ENCODE measurements around the gene PER2. TPM values are rescaled to one million over a fixed set of nuclear protein-coding genes. Genes with fewer than 3 reads are reported as not detected.
A peak's percentile ranks its signal among the peaks of the same experiment; 100 is the strongest.
"Not testable (repeated sequence)": the region's sequence is repeated elsewhere in the genome, so short reads cannot be mapped to it uniquely, and the experiment has no call there.

PER2 gene
- total and polyA plus RNA-seq, 7 experiments from 2014 or later: 7.0 to 28.6 (median 13.5) TPM

DNA sequence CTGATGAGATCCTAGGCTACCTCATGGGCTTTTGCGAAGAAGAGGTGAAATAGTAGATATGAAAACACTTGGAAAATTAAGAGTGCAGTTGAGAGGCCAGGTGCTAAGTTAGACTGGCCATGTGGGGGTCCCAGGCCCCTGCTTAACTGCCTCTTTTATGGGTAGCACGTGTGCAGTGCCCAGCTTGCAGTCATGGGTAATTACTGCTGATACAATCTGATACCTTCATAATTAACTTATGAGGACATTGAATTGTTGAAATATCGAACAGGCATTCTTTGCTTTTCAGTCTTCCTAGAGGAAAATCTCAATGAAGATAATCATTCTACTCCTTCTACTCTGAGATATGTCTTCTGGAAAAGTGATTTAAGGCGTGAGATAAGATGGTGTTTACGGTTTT, 43.5 kb upstream of the PER2 start:
- Histone ChIP-seq H3K36me3 (ENCODE audit: control insufficient read depth in 2 of 3, insufficient read depth in 3 of 3, low read length in 3 of 3) (peaks cover 0 to 43% (median 0%) of the 10 kb centered on the region in 3 experiments), H3K27me3 (ENCODE audit: control insufficient read depth in 2 of 2, insufficient read depth in 2 of 2, low read length in 2 of 2) (no peaks in the 10 kb centered on the region), H3K4me3 (ENCODE audit: low read length) (no peak overlapping the region), H3K4me1 (ENCODE audit: control insufficient read depth in 2 of 2, insufficient read depth in 2 of 2, low read length in 2 of 2) (no peaks in the 10 kb centered on the region), H3K9me3 (ENCODE audit: control insufficient read depth in 2 of 3, low read length in 3 of 3) (no peaks in the 10 kb centered on the region), H3K27ac (ENCODE audit: low read depth, low read length) (no peak overlapping the region)
- intact Hi-C loops (cut with micrococcal nuclease): no loop called here
- Mint-ChIP-seq H3K27ac (no peak overlapping the region), H3K4me3 (no peak overlapping the region), H3K9me3 (no peaks in the 10 kb centered on the region), H3K4me1 (peaks cover 0 to 8% (median 2%) of the 10 kb centered on the region in 7 donors), H3K36me3 (peaks cover 5 to 62% (median 26%) of the 10 kb centered on the region in 5 donors), H3K27me3 (no peaks in the 10 kb centered on the region)
- DNase-seq (no peak), ATAC-seq (no peak)
- POLR2A ChIA-PET: no interaction called here
- CTCF ChIA-PET: no interaction called here

DNA sequence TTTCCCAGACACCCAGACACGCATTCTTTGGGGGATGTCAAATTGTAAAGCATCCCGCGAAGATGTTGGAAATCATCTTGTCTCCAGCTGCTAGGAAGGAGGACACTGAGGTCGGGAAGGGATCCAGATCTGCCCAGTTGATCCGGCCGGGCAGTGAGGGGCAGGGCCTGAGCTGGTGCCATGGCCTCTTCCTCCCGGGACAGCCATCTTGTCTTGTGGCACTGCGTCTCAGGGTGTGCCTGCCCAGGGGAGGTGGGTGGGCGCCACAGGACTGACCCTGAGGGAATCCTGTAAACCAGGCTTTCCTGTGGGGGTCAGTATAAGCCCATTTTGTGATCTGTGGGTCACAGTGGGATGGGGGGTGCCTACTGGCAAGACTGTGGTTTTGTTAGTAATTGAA, 42.0 kb upstream of the PER2 start:
- H3K4me3 Mint-ChIP-seq: no peak overlapping the region
- ChIA-PET CTCF (no interaction called here), POLR2A (no interaction called here)
- intact Hi-C loops (cut with micrococcal nuclease): no loop called here
- Histone ChIP-seq H3K27me3 (ENCODE audit: control insufficient read depth in 2 of 2, insufficient read depth in 2 of 2, low read length in 2 of 2) (no peaks in the 10 kb centered on the region), H3K4me1 (ENCODE audit: control insufficient read depth in 2 of 2, insufficient read depth in 2 of 2, low read length in 2 of 2) (no peaks in the 10 kb centered on the region), H3K27ac (ENCODE audit: low read depth, low read length) (no peak overlapping the region), H3K36me3 (ENCODE audit: control insufficient read depth in 2 of 3, insufficient read depth in 3 of 3, low read length in 3 of 3) (peaks cover 0 to 45% (median 0%) of the 10 kb centered on the region in 3 experiments), H3K4me3 (ENCODE audit: low read length) (no peak overlapping the region), H3K9me3 (ENCODE audit: control insufficient read depth in 2 of 3, low read length in 3 of 3) (no peaks in the 10 kb centered on the region)
- DNase-seq (no peak), ATAC-seq (no peak)
- H3K27me3 Mint-ChIP-seq: no peaks in the 10 kb centered on the region
- peaks cover 0 to 11% (median 2%) of the 10 kb centered on the region in 7 donors for H3K4me1 Mint-ChIP-seq
- no peaks in the 10 kb centered on the region for H3K9me3 Mint-ChIP-seq
- peaks cover 5 to 71% (median 31%) of the 10 kb centered on the region in 5 donors for H3K36me3 Mint-ChIP-seq
- no peak overlapping the region for H3K27ac Mint-ChIP-seq

- Histone ChIP-seq H3K36me3 (ENCODE audit: control insufficient read depth in 2 of 3, insufficient read depth in 3 of 3, low read length in 3 of 3) (peaks cover 0 to 31% (median 0%) of the 10 kb centered on the region in 3 experiments), H3K27ac (ENCODE audit: low read depth, low read length) (no peak overlapping the region), H3K27me3 (ENCODE audit: control insufficient read depth in 2 of 2, insufficient read depth in 2 of 2, low read length in 2 of 2) (no peaks in the 10 kb centered on the region), H3K4me3 (ENCODE audit: low read length) (no peak overlapping the region), H3K4me1 (ENCODE audit: control insufficient read depth in 2 of 2, insufficient read depth in 2 of 2, low read length in 2 of 2) (no peaks in the 10 kb centered on the region), H3K9me3 (ENCODE audit: control insufficient read depth in 2 of 3, low read length in 3 of 3) (no peaks in the 10 kb centered on the region)
- ChIA-PET POLR2A (no interaction called here), CTCF (no interaction called here)
- DNase-seq (no peak), ATAC-seq (no peak)
- Mint-ChIP-seq H3K36me3 (peaks cover 5 to 57% (median 31%) of the 10 kb centered on the region in 5 donors), H3K4me1 (peaks cover 0 to 11% (median 2%) of the 10 kb centered on the region in 7 donors), H3K9me3 (no peaks in the 10 kb centered on the region), H3K4me3 (no peak overlapping the region), H3K27ac (no peak overlapping the region), H3K27me3 (no peaks in the 10 kb centered on the region)
- intact Hi-C loops (cut with micrococcal nuclease): no loop called here
Observed at GRCh38 chr2:238327751-238328150, 39.3 kb upstream of the PER2 start.

DNA sequence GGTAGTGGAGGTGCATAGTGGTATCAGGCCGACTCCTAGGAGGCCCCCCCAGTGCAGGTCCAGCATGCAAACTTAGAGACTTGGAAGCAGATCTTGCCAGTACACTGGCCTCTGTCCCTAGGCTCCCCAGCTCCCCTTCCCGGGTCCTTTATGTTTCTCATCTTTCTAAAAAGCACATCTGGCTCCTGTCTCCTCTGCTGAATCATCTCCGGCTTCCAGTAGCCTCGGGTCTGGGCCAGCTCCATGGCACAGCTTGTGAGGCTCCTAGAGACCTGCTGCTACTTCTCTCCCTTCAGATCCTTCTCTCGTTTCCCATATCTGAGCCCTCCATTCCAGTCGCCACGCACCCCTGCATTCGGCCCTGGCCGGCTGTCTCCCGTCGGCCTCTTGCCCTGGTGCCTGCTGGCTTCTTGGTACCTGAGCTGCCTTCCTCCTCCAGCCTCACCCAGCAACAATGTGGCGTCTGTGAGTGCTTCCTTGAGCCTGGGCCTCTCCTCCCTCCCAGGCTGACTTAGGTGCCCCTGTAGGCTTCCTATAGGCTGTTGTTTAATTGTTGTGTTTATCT, 38.5 kb upstream of the PER2 start:
- H3K27ac ChIP-seq (ENCODE audit: low read depth, low read length): no peak overlapping the region
- intact Hi-C loops (cut with micrococcal nuclease): no loop called here
- Mint-ChIP-seq H3K27me3 (no peaks in the 10 kb centered on the region), H3K36me3 (peaks cover 5 to 56% (median 31%) of the 10 kb centered on the region in 5 donors), H3K9me3 (no peaks in the 10 kb centered on the region), H3K4me1 (peaks cover under 1 to 13% (median 6%) of the 10 kb centered on the region in 7 donors), H3K27ac (no peak overlapping the region), H3K4me3 (no peak overlapping the region)
- ATAC-seq (no peak), DNase-seq (no peak)
- CTCF ChIA-PET: no interaction called here
- no peaks in the 10 kb centered on the region for H3K27me3 ChIP-seq (ENCODE audit: control insufficient read depth in 2 of 2, insufficient read depth in 2 of 2, low read length in 2 of 2)
- no peak overlapping the region for H3K4me3 ChIP-seq (ENCODE audit: low read length)
- POLR2A ChIA-PET: no interaction called here
- peaks cover 0 to 29% (median 0%) of the 10 kb centered on the region in 3 experiments for H3K36me3 ChIP-seq (ENCODE audit: control insufficient read depth in 2 of 3, insufficient read depth in 3 of 3, low read length in 3 of 3)
- H3K9me3 ChIP-seq (ENCODE audit: control insufficient read depth in 2 of 3, low read length in 3 of 3): no peaks in the 10 kb centered on the region
- no peaks in the 10 kb centered on the region for H3K4me1 ChIP-seq (ENCODE audit: control insufficient read depth in 2 of 2, insufficient read depth in 2 of 2, low read length in 2 of 2)

DNA sequence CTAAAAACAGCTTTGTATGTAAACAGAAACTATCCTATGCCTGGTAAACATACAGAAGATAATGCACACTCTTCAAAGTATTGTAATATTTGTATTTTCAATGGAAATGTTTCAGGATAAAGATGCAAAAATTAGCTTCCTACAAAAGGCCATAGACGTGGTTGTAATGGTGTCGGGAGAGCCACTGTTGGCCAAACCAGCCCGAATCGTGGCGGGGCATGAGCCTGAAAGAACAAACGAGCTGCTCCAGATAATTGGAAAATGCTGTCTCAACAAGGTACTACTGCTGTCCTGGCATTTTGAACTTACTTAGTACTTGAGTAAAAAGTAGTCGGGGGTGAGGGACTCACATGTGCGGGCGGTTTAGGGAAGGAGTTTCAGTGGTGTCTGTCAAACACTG, 37.3 kb upstream of the PER2 start:
- DNase-seq: no peak
- H3K36me3 ChIP-seq (ENCODE audit: control insufficient read depth in 2 of 3, insufficient read depth in 3 of 3, low read length in 3 of 3): peaks cover 0 to 25% (median 0%) of the 10 kb centered on the region in 3 experiments
- intact Hi-C loops (cut with micrococcal nuclease): no loop called here
- CTCF ChIA-PET: no interaction called here
- no peaks in the 10 kb centered on the region for H3K9me3 ChIP-seq (ENCODE audit: control insufficient read depth in 2 of 3, low read length in 3 of 3)
- H3K9me3 Mint-ChIP-seq: no peaks in the 10 kb centered on the region
- no peak for ATAC-seq
- peaks cover 0 to 8% of the 10 kb centered on the region in 2 donors for H3K4me1 ChIP-seq (ENCODE audit: control insufficient read depth in 2 of 2, insufficient read depth in 2 of 2, low read length in 2 of 2)
- H3K27me3 Mint-ChIP-seq: peaks cover 0 to 3% (median 0%) of the 10 kb centered on the region in 5 donors
- peaks cover 5 to 53% (median 31%) of the 10 kb centered on the region in 5 donors for H3K36me3 Mint-ChIP-seq
- H3K27ac Mint-ChIP-seq: no peak overlapping the region
- H3K4me1 Mint-ChIP-seq: peaks cover 9 to 20% (median 15%) of the 10 kb centered on the region in 7 donors
- H3K4me3 ChIP-seq (ENCODE audit: low read length): no peak overlapping the region
- POLR2A ChIA-PET: no interaction called here
- no peak overlapping the region for H3K4me3 Mint-ChIP-seq
- no peaks in the 10 kb centered on the region for H3K27me3 ChIP-seq (ENCODE audit: control insufficient read depth in 2 of 2, insufficient read depth in 2 of 2, low read length in 2 of 2)
- H3K27ac ChIP-seq (ENCODE audit: low read depth, low read length): no peak overlapping the region

DNA sequence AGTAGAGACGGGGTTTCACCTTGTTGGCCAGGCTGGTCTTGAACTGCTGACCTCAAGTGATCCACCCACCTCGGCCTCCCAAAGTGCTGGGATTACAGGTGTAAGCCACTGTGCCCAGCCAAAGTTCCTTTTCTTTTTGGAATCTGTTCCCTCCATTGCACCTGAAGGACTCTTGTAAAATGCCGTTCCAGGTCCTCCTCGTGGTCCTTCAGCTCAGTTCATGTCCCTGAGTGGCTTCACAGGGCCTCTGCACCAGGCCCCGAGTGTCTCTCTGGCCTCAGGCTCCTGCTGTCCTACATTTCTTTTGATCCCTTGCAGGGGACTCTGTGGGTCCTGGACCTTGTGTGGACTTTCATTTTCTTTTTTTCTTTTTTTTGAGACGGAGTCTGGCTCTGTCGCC, 35.8 kb upstream of the PER2 start:
- H3K27me3 ChIP-seq (ENCODE audit: control insufficient read depth in 2 of 2, insufficient read depth in 2 of 2, low read length in 2 of 2); H3K4me3 Mint-ChIP-seq; H3K9me3 ChIP-seq (ENCODE audit: control insufficient read depth in 2 of 3, low read length in 3 of 3); H3K27me3 Mint-ChIP-seq; DNase-seq; H3K9me3 Mint-ChIP-seq; ATAC-seq; CTCF ChIA-PET; H3K4me3 ChIP-seq (ENCODE audit: low read length); H3K27ac ChIP-seq (ENCODE audit: low read depth, low read length); H3K27ac Mint-ChIP-seq: not testable (repeated sequence)
- Histone ChIP-seq H3K4me1 (ENCODE audit: control insufficient read depth in 2 of 2, insufficient read depth in 2 of 2, low read length in 2 of 2) (peaks cover 7 to 15% of the 10 kb centered on the region in 2 donors), H3K36me3 (ENCODE audit: control insufficient read depth in 2 of 3, insufficient read depth in 3 of 3, low read length in 3 of 3) (peaks cover 0 to 22% (median 0%) of the 10 kb centered on the region in 3 experiments)
- H3K36me3 Mint-ChIP-seq: peaks cover 3 to 44% (median 23%) of the 10 kb centered on the region in 5 donors
- POLR2A ChIA-PET: interaction anchor here (0.8 kb wide), 1 partner anchor 390 kb away, joined by 3 read pairs; no protein-coding TSS in a partner anchor
- intact Hi-C loops (cut with micrococcal nuclease): loop anchor here in 1 of 2 donors (5.0 kb wide), 1 partner anchor 262 kb away; the partner anchor contains the start of gene SCLY
- H3K4me1 Mint-ChIP-seq: peaks cover 17 to 27% (median 21%) of the 10 kb centered on the region in 7 donors

DNA sequence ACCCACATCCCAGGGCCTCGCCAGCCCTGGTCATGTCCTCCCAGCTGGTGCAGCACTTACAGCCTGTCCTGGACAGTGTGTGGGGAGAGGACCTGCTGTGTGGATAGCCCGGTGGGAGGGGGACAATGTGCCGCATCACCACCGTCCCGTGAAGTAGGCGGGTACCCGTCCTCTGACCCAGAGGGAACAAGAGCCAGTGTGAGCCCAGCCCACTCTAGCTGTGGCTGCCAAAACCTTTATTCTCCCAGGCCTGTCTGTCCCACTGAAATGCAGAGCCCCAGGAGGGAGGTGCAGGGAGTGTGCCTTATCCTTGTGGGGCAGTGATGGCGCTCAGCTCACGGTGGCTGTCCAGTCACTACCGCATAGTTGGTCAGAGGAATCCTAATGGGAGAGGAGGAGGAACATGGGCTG, 33.6 kb upstream of the PER2 start:
- peaks cover 0 to 26% (median 0%) of the 10 kb centered on the region in 5 donors for H3K27me3 Mint-ChIP-seq
- peak overlapping the region; percentile 74 to 89 (median 81) for H3K4me3 Mint-ChIP-seq
- H3K27ac Mint-ChIP-seq: peak overlapping the region in 1 of 9 donors; percentile 63
- Histone ChIP-seq H3K4me3 (ENCODE audit: low read length) (no peak overlapping the region), H3K9me3 (ENCODE audit: control insufficient read depth in 2 of 3, low read length in 3 of 3) (no peaks in the 10 kb centered on the region), H3K4me1 (ENCODE audit: control insufficient read depth in 2 of 2, insufficient read depth in 2 of 2, low read length in 2 of 2) (peaks cover 7 to 15% of the 10 kb centered on the region in 2 donors), H3K27me3 (ENCODE audit: control insufficient read depth in 2 of 2, insufficient read depth in 2 of 2, low read length in 2 of 2) (no peaks in the 10 kb centered on the region), H3K27ac (ENCODE audit: low read depth, low read length) (no peak overlapping the region), H3K36me3 (ENCODE audit: control insufficient read depth in 2 of 3, insufficient read depth in 3 of 3, low read length in 3 of 3) (peaks cover 0 to 3% (median 0%) of the 10 kb centered on the region in 3 experiments)
- intact Hi-C loops (cut with micrococcal nuclease): loop anchor here in 1 of 2 donors (5.0 kb wide), 1 partner anchor 260 kb away; the partner anchor contains the start of gene SCLY
- peaks cover 14 to 29% (median 24%) of the 10 kb centered on the region in 7 donors for H3K4me1 Mint-ChIP-seq
- no peak for ATAC-seq
- DNase-seq: peak in 1 of 9 donors; percentile 20
- ChIA-PET POLR2A (interaction anchor here (0.8 kb wide), 1 partner anchor 34 kb away, joined by 4 read pairs; no protein-coding TSS in a partner anchor), CTCF (no interaction called here)
- H3K36me3 Mint-ChIP-seq: peaks cover 0 to 22% (median 5%) of the 10 kb centered on the region in 5 donors
- no peaks in the 10 kb centered on the region for H3K9me3 Mint-ChIP-seq
